ENCODE measurements around the gene CDK5RAP3. TPM values are rescaled to one million over a fixed set of nuclear protein-coding genes. Genes with fewer than 3 reads are reported as not detected.

The CDK5RAP3 gene
- total RNA-seq, 2 experiments from 2014 or later, result 170 to 175 TPM

DNA sequence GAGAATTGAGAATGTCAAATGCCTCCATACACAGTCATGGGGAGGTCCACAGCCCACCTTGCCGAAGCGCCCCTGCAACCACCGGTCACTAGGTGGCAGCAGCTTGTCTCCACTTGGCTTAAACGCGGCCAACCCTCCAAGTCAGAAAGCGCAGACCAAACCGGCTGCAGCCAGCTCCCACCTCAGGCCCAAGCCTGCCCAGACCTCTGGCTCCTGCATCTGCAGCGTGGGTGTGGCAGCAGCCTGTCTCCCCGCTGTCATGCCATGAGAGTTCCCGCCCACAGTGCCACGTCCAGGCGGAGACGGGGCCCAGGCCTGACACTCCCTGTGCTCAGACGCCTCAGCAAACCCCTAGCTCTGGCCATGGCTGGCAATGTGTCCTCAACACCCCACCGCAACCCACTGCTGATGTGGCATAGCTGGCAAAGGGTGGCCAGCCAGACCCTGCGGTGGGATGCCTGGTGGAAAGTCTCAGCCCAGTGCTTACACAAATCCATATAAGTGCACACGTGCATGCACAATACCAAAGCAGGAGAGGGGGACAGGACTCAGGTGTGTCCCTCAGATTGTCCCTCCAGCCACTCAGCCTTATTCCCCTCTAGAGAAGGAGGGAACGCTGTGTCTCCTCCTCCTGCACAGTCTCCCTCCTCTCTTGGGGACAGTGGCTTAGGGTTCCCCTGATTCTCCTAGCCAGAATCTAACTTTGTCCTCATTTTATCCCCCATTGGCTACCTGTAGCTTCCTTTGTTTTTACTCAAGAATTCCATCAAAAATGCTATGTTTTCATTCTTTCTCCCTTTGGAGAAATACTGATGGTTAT, 55.8 kb downstream of the CDK5RAP3 start:
- CTCF ChIA-PET, result interaction anchor here (0.7 to 3.4 kb wide), 22 partner anchors 9 to 605 kb away, joined by 3 to 54 read pairs (median 5); partner anchors contain the start of genes COPZ2, HOXB5 and NFE2L1
- POLR2A ChIA-PET, result interaction anchor here (1.3 kb wide), 1 partner anchor 10 kb away, joined by 4 read pairs; no protein-coding TSS in a partner anchor

DNA sequence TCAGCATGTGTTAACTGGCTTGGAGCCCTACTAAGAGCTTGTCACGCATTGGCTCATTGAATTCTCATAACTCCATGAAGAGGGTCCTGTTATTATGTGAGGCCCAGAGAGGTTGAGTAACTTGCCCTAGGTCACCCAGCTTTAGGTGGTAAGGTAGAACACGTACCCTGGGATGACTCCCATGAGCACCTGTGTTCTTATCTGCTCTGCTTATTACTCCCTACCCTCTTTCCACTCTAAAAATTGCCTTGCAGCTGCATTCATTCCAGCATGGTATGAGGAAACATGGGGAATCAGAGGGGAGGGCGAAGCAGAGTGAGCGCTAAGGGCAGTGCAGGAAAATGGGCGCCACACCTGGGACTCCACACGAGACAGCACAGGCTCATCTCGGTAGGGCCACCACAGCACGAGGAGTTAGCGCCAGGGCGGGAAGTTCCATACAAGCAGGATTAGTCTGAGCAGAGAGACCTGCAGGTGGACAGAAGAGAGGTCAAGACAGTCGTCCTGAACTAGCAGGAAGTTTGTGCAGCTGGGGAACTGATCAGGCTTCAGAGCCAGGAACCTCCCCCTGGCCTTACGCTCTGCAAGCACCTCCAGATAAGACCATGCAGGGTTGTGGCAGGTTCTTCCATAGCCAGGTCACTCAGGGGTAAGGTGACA, 56.5 kb downstream of the CDK5RAP3 start:
- ChIA-PET CTCF (interaction anchor here (0.9 to 3.4 kb wide), 16 partner anchors 9 to 605 kb away, joined by 3 to 54 read pairs (median 5); partner anchors contain the start of genes HOXB5 and NFE2L1), POLR2A (interaction anchor here (1.3 kb wide), 1 partner anchor 10 kb away, joined by 4 read pairs; no protein-coding TSS in a partner anchor)

DNA sequence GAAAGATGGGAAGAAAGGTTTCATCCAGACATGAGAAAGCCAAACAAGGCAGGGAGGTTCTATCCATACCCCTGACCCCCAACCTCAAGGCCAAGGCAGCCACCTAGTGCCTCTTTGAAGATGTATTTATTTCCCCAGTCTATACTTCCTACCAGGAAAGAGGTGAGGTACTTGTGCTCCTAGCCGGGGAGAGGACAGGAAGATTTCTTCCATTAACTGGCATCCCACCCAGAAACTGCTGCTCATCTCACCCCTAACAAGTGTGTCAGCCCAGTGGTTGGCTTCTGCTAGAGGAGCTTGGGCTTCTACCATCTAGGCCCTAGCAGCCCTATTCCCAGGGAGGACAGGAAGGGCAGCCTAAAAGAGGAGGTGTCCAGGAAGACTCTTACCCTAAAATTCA, 57.8 kb downstream of the CDK5RAP3 start:
- ChIA-PET CTCF (interaction anchor here (0.6 kb wide), 1 partner anchor 49 kb away, joined by 4 read pairs; no protein-coding TSS in a partner anchor), POLR2A (no interaction called here)

DNA sequence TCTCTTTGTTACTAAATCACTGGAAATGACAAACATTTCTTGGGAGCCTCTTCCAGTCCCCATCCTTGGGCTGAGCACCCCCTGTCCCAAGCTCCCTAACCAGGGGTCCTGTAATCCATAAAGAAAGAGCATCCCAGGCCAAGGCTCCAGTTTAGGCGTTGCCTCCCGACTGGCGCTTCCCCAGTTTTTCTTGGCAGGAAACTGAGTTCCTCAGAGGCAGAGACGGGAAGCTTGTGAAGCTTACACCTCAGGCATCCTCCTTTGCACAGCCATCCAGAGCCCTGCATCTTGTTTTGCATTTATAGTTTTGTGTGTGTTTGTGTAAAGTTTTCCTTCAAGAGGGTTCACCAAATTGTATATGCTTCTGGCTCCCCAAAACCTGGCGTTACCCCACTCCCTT, 59.6 kb downstream of the CDK5RAP3 start:
- CTCF ChIA-PET, result interaction anchor here (1.6 kb wide), 1 partner anchor 17 kb away, joined by 4 read pairs; the partner anchor contains the start of gene NFE2L1
- POLR2A ChIA-PET, result no interaction called here

Other genes starting within 250 kb of the CDK5RAP3 start
- gene TBX21, start 237.9 kb upstream of the CDK5RAP3 start, total RNA-seq, result 10 to 100 TPM; 53.7 to 54.7 TPM
- 10 to 100 TPM; 13.4 to 17.0 TPM for gene OSBPL7, start 149.3 kb upstream of the CDK5RAP3 start, total RNA-seq
- gene MRPL10, start 139.6 kb upstream of the CDK5RAP3 start, total RNA-seq, result 10 to 100 TPM; 59.7 to 60.9 TPM
- under 1 TPM; 0.50 to 0.61 TPM for gene LRRC46, start 139.4 kb upstream of the CDK5RAP3 start, total RNA-seq
- 10 to 100 TPM; 18.4 to 18.7 TPM for gene SCRN2, start 129.8 kb upstream of the CDK5RAP3 start, total RNA-seq
- under 1 TPM in 1 of 2 experiments, not detected in 1; 0.08 TPM for gene SP6, start 120.0 kb upstream of the CDK5RAP3 start, total RNA-seq
- 10 to 100 TPM; 15.8 to 18.3 TPM for gene SP2, start 74.9 kb upstream of the CDK5RAP3 start, total RNA-seq
- gene PNPO, start 29.5 kb upstream of the CDK5RAP3 start, total RNA-seq, result 10 to 100 TPM; 57.8 to 58.0 TPM
- gene PRR15L, start 13.2 kb upstream of the CDK5RAP3 start, total RNA-seq, result not detected
- gene COPZ2, start 66.7 kb downstream of the CDK5RAP3 start, total RNA-seq, result 1 to 10 TPM; 5.5 to 6.0 TPM
- 100 to 1,000 TPM; 101 to 105 TPM for gene NFE2L1, start 77.2 kb downstream of the CDK5RAP3 start, total RNA-seq
- 10 to 100 TPM; 56.8 to 60.0 TPM for gene CBX1, start 130.4 kb downstream of the CDK5RAP3 start, total RNA-seq
- gene SNX11, start 136.7 kb downstream of the CDK5RAP3 start, total RNA-seq, result 10 to 100 TPM; 35.6 to 38.3 TPM